Lower leg skin (tissue), 4 donors: ENCODE results near the gene SLC5A2. TPM values are rescaled to one million over a fixed set of nuclear protein-coding genes. Genes with fewer than 3 reads are reported as not detected.

ENCODE experiments used
- DNase-seq, 2 donors: peaks; one replicate each; pipeline ENCODE4 v3.0.0-alpha.2; 2019; ENCODE audit warnings: low spot score in 2 of 2
- H3K4me3 ChIP-seq: fragments of 200-600 bp; sonication (generic); 2 replicates; pipeline ENCODE4 v1.5.1; 2017; ENCODE audit warnings: mild to moderate bottlenecking, low read depth; ENCODE audit not compliant: poor library complexity, severe bottlenecking
- CTCF ChIP-seq, 3 donors: fragments of 450-650 bp; IDR thresholded peaks; one replicate each; pipeline ENCODE4 v1.5.1; 2016; ENCODE audit warnings: antibody characterized with exemption in 3 of 3, mild to moderate bottlenecking in 3 of 3, moderate library complexity in 2 of 3
- POLR2A ChIP-seq, 2 donors: fragments of 450-650 bp; IDR thresholded peaks; one replicate each; pipeline ENCODE4 v1.6.1; 2016 to 2017; ENCODE audit warnings: antibody characterized with exemption in 2 of 2, mild to moderate bottlenecking in 1 of 2, moderate library complexity in 1 of 2
- WGBS, 2 donors: methylation state at CpG; one replicate each; pipeline ENCODE4 v1.1.5; 2018; 5-methylcytosine and 5-hydroxymethylcytosine counted together
- intact Hi-C: fragments of 100-400 bp; cut with DNase I; formaldehyde crosslinking; loops from one replicate; pipeline ENCODE4 v1.15.0; 2023; ENCODE audit warnings: low total_unique reads
- total RNA-seq, 4 donors: library from RNA; depleted of rRNA; stranded (reverse); fragments of >200 nt; gene quantifications; one replicate each; pipeline ENCODE4 v1.1.0, GENCODE V29; 2016

Gene SLC5A2
- total RNA-seq, 4 donors from 2014 or later, result 0.17 to 0.27 (median 0.21) TPM

GRCh38 chr16:31474173-31474714, 8.7 kb upstream of the SLC5A2 start:
- TF ChIP-seq POLR2A (IDR thresholded peaks at IDR 0.05) (no peak), CTCF (IDR thresholded peaks at IDR 0.05) (no peak)
- 75 to 78% methylated on average over 12 of the region's 12 CpGs for WGBS, 2 donors
- DNase-seq, result no peak
- no peak overlapping the region for H3K4me3 ChIP-seq
- intact Hi-C loops, result no loop called here

- H3K4me3 ChIP-seq, result no peak overlapping the region
- no peak for DNase-seq
- 89 to 91% methylated on average over 12 of the region's 12 CpGs for WGBS, 2 donors
- no peak for TF ChIP-seq POLR2A (IDR thresholded peaks at IDR 0.05)
- TF ChIP-seq CTCF (IDR thresholded peaks at IDR 0.05), result no peak
- intact Hi-C loops, result no loop called here
Measured at GRCh38 chr16:31474773-31475738, 7.9 kb upstream of the SLC5A2 start.

GRCh38 chr16:31475946-31476302, 7.0 kb upstream of the SLC5A2 start:
- TF ChIP-seq POLR2A (IDR thresholded peaks at IDR 0.05) (no peak), CTCF (IDR thresholded peaks at IDR 0.05) (no peak)
- intact Hi-C loops, result no loop called here
- WGBS, 2 donors, result 64 to 67% methylated on average over 26 of the region's 26 CpGs
- no peak overlapping the region for H3K4me3 ChIP-seq
- no peak for DNase-seq

- peak; percentile 80 to 95 for DNase-seq
- 48 to 55% methylated on average over 68 of the region's 68 CpGs for WGBS, 2 donors
- intact Hi-C loops, result no loop called here
- no peak overlapping the region for H3K4me3 ChIP-seq
- TF ChIP-seq CTCF (IDR thresholded peaks at IDR 0.05) (no peak), POLR2A (IDR thresholded peaks at IDR 0.05) (no peak)
Measured at GRCh38 chr16:31476303-31477219, 6.4 kb upstream of the SLC5A2 start.

GRCh38 chr16:31477220-31478216, 5.4 kb upstream of the SLC5A2 start:
- 67 to 72% methylated on average over 61 to 67 of the region's 67 CpGs for WGBS, 2 donors
- intact Hi-C loops, result no loop called here

More at GRCh38 chr16:31477220-31478216, 5.4 kb upstream of the SLC5A2 start:
- peak in 1 of 3 donors; percentile 26 for TF ChIP-seq CTCF (IDR thresholded peaks at IDR 0.05)
- no peak for TF ChIP-seq POLR2A (IDR thresholded peaks at IDR 0.05)
- H3K4me3 ChIP-seq, result no peak overlapping the region
- no peak for DNase-seq
